Gastrocnemius medialis (tissue), 4 donors: ENCODE measurements around the gene CD1D. TPM values are rescaled to one million over a fixed set of nuclear protein-coding genes. Genes with fewer than 3 reads are reported as not detected.

ENCODE experiments used
- ATAC-seq, 2 donors: fragments of 150-250 bp; one replicate each; pipeline ENCODE4 v1.9.1; 2016
- DNase-seq, 2 donors: peaks; one replicate each; pipeline ENCODE4 v3.0.0-alpha.2; 2019
- H3K27ac ChIP-seq, 4 donors: fragments of 200-600 bp; sonication (generic); 1 replicate in 1 of 4; 2 replicates in 3 of 4; pipeline ENCODE4 v1.5.1; 2016 to 2018; ENCODE audit warnings: mild to moderate bottlenecking in 2 of 4, moderate library complexity in 1 of 4
- H3K27me3 ChIP-seq, 3 donors: fragments of 200-600 bp; sonication (generic) in 2 of 3; 1 replicate in 1 of 3; 2 replicates in 2 of 3; pipeline versions ENCODE4 v1.5.1 to v1.6.0; 2016 to 2019; ENCODE audit warnings: mild to moderate bottlenecking in 1 of 3, moderate library complexity in 1 of 3
- H3K36me3 ChIP-seq, 2 donors: fragments of 200-600 bp; sonication (generic) in 1 of 2; one replicate each; pipeline ENCODE4 v1.5.1; 2017 to 2018
- H3K4me1 ChIP-seq, 2 donors: fragments of 200-600 bp; sonication (generic) in 1 of 2; one replicate each; pipeline ENCODE4 v1.5.1; 2016 to 2017; ENCODE audit warnings: mild to moderate bottlenecking in 2 of 2
- H3K4me3 ChIP-seq, 4 donors: fragments of 200-600 bp; sonication (generic) in 3 of 4; 1 replicate in 1 of 4; 2 replicates in 3 of 4; pipeline ENCODE4 v1.5.1; 2016 to 2019; ENCODE audit warnings: mild to moderate bottlenecking in 2 of 4
- H3K9me3 ChIP-seq, 3 donors: fragments of 200-600 bp; sonication (generic) in 2 of 3; 1 replicate in 1 of 3; 2 replicates in 2 of 3; pipeline ENCODE4 v1.5.1; 2016 to 2019
- POLR2A ChIP-seq, 2 donors: fragments of 450-650 bp; IDR thresholded peaks; one replicate each; pipeline ENCODE4 v1.6.1; 2017; ENCODE audit warnings: antibody characterized with exemption in 2 of 2, mild to moderate bottlenecking in 2 of 2, moderate library complexity in 2 of 2
- in situ Hi-C, 4 donors: fragments of 200-750 bp; cut with MboI; loops; one replicate each; pipeline versions ENCODE4 v1.15.0 to v1.8.0; 2017; ENCODE audit warnings: low sequenced_read_pairs in 4 of 4
- intact Hi-C: fragments of 100-400 bp; cut with DNase I; formaldehyde crosslinking; loops from one replicate; pipeline ENCODE4 v1.15.1; 2023; ENCODE audit warnings: low total_unique reads
- total RNA-seq, 4 donors: library from RNA; depleted of rRNA; stranded (reverse); fragments of >200 nt; gene quantifications; one replicate each; pipeline versions ENCODE4 v1.1.0 to v1.2.3, GENCODE V29; 2016
- TF ChIP-seq, protein P1 (sequence below), 5 experiments: fragments of 450-650 bp in 3 of 5; fragments of 200-600 bp in 2 of 5; sonication (generic) in 2 of 5; IDR thresholded peaks in 4 of 5; conservative IDR thresholded peaks in 1 of 5; 1 replicate in 4 of 5; 2 replicates in 1 of 5; pipeline ENCODE4 v1.5.1; 2016 to 2019; ENCODE audit warnings: antibody characterized with exemption in 5 of 5, mild to moderate bottlenecking in 3 of 5, moderate library complexity in 3 of 5

Gene CD1D
- total RNA-seq, 4 donors from 2014 or later, result 0.58 to 0.82 TPM; not detected in 2

DNA sequence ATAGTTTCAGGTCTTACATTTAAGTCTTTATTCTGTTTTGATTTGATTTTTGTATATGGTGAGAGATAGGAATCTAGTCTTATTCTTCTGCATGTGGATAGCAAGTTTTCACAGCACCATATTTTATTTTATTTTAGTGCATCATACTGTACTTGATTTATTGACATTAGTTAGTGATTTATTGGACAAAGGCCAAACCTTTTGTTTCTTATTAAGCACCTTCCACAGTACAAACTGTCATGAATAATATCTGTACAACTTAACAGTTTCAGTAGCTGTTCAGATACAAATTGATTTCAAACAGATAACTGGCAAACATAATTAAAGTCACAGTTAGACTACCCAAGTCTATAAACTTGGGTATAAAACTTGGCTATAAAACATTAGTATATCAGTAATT lies 15.8 kb downstream of the CD1D start:
- Histone ChIP-seq H3K27me3 (peaks cover 0 to under 1% (median 0%) of the 10 kb centered on the region in 3 donors), H3K4me3 (no peak overlapping the region), H3K4me1 (no peaks in the 10 kb centered on the region), H3K27ac (no peak overlapping the region), H3K36me3 (no peaks in the 10 kb centered on the region), H3K9me3 (no peaks in the 10 kb centered on the region)
- TF ChIP-seq, protein P1, sequence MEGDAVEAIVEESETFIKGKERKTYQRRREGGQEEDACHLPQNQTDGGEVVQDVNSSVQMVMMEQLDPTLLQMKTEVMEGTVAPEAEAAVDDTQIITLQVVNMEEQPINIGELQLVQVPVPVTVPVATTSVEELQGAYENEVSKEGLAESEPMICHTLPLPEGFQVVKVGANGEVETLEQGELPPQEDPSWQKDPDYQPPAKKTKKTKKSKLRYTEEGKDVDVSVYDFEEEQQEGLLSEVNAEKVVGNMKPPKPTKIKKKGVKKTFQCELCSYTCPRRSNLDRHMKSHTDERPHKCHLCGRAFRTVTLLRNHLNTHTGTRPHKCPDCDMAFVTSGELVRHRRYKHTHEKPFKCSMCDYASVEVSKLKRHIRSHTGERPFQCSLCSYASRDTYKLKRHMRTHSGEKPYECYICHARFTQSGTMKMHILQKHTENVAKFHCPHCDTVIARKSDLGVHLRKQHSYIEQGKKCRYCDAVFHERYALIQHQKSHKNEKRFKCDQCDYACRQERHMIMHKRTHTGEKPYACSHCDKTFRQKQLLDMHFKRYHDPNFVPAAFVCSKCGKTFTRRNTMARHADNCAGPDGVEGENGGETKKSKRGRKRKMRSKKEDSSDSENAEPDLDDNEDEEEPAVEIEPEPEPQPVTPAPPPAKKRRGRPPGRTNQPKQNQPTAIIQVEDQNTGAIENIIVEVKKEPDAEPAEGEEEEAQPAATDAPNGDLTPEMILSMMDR (IDR thresholded peaks at IDR 0.05 in 4 of 5, conservative IDR thresholded peaks at IDR 0.05 in 1 of 5), result no peak
- no peak for TF ChIP-seq POLR2A (IDR thresholded peaks at IDR 0.05)
- in situ Hi-C loops (loop anchor here in 1 of 4 donors (25.0 kb wide), 1 partner anchor 791 kb away; no protein-coding TSS in a partner anchor), intact Hi-C loops (no loop called here)
- DNase-seq (no peak), ATAC-seq (no peak)

DNA sequence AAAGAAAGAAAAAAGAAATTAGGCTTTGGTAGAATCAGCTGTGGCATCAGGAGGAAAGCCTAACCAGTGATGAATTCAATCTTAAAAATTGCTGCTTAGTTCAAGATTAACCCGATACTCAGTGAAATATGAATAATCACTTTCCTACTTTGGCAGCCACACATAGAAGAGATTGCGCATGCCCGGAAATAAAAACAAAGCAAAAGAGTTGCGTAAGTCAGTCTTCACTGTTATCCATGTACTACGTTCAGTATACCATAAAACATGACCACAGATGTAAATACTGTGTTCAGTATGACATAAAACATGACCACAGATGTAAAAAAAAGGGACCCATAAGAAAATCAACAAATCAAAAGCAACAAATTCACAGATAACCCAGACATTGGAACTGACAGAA lies 19.2 kb downstream of the CD1D start:
- no peaks in the 10 kb centered on the region for H3K9me3 ChIP-seq
- H3K27ac ChIP-seq, result no peak overlapping the region
- no peak overlapping the region for H3K4me3 ChIP-seq
- ATAC-seq, result no peak
- DNase-seq, result no peak
- no peaks in the 10 kb centered on the region for H3K27me3 ChIP-seq
- no peak for TF ChIP-seq POLR2A (IDR thresholded peaks at IDR 0.05)
- TF ChIP-seq, protein P1 (IDR thresholded peaks at IDR 0.05 in 4 of 5, conservative IDR thresholded peaks at IDR 0.05 in 1 of 5), result no peak
- intact Hi-C loops (loop anchor here (5.0 to 10.0 kb wide), 2 partner anchors 797 to 875 kb away; partner anchors contain the start of gene AIM2), in situ Hi-C loops (loop anchor here in 3 of 4 donors (10.0 to 25.0 kb wide), 4 partner anchors 787 to 875 kb away; partner anchors contain the start of gene AIM2 (in 1 of the 3))
- H3K4me1 ChIP-seq, result no peaks in the 10 kb centered on the region
- no peaks in the 10 kb centered on the region for H3K36me3 ChIP-seq

DNA sequence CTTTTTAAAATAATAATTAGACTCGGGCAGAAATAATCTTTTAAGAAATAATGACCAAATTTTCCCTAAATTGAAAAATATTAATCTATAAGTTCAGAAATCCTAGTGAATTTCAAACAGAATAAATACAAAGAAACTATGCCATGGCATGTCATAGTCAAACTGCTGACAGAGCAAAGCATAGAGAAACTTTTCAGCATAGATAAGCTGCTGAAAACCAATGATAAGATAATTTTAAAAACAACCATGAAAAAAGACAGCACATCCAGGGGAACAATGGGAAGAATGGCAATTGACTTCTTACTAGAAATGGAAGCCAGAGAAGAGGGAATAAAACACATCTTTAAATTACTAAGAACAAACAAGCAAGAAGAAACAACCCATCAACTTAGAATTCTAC lies 19.8 kb downstream of the CD1D start:
- DNase-seq, result no peak
- Histone ChIP-seq H3K27ac (no peak overlapping the region), H3K9me3 (no peaks in the 10 kb centered on the region), H3K36me3 (no peaks in the 10 kb centered on the region), H3K4me3 (no peak overlapping the region), H3K27me3 (no peaks in the 10 kb centered on the region), H3K4me1 (no peaks in the 10 kb centered on the region)
- TF ChIP-seq, protein P1 (IDR thresholded peaks at IDR 0.05 in 4 of 5, conservative IDR thresholded peaks at IDR 0.05 in 1 of 5), result no peak
- TF ChIP-seq POLR2A (IDR thresholded peaks at IDR 0.05), result no peak
- intact Hi-C loops, result loop anchor here (5.0 to 10.0 kb wide), 2 partner anchors 797 to 874 kb away; partner anchors contain the start of gene AIM2
- in situ Hi-C loops, result loop anchor here in 2 of 4 donors (10.0 to 25.0 kb wide), 3 partner anchors 794 to 874 kb away; partner anchors contain the start of gene AIM2 (in 1 of the 2)
- no peak for ATAC-seq

DNA sequence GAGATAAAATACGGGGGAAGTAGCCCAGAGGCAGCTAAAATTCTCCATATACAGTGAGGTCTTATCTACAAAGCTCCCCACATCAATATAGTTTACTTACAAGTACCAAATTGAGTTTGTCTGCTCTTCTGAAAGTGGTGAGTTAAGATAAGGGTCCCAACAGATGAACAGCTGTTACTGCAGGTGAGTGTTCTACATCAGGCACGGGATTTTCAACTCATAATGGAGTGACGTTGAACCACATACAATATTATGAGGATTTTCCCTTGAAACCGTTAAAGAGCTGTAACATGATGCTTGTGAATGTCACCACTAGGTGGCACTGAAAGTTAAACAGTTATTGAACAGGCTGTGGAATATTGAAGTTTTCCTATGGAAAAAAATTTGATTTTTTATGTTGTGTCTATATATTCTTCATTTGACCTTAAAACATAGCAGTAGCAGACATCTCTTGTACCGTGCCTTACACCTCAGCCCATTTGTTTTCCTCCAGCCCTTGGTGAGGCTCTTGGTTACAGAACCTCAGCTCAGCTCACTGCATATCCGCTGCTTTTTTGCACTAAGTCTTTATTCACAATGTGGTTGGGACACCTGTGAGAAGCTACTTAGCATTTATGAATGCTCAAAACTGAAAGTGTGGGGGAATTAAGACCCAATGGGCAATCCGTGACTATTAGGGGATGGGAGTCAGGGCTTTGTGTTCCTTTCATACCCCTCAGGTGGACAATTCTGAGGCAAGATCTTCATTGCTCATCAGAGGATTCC lies 23.2 kb downstream of the CD1D start:
- Histone ChIP-seq H3K27ac (no peak overlapping the region), H3K4me1 (no peaks in the 10 kb centered on the region), H3K27me3 (no peaks in the 10 kb centered on the region), H3K9me3 (no peaks in the 10 kb centered on the region), H3K4me3 (no peak overlapping the region), H3K36me3 (no peaks in the 10 kb centered on the region)
- ATAC-seq (peak; percentile 47 to 58), DNase-seq (no peak)
- in situ Hi-C loops (loop anchor here in 2 of 4 donors (10.0 to 25.0 kb wide), 3 partner anchors 791 to 871 kb away; partner anchors contain the start of gene AIM2 (in 1 of the 2)), intact Hi-C loops (loop anchor here (5.0 to 10.0 kb wide), 2 partner anchors 793 to 871 kb away; partner anchors contain the start of gene AIM2)
- TF ChIP-seq, protein P1 (IDR thresholded peaks at IDR 0.05 in 4 of 5, conservative IDR thresholded peaks at IDR 0.05 in 1 of 5), result peak in 4 of 5 experiments; percentile 48 to 78 (median 61)
- no peak for TF ChIP-seq POLR2A (IDR thresholded peaks at IDR 0.05)
